PC-3 (cell line): ENCODE data around the gene DCAF6. TPM values are rescaled to one million over a fixed set of nuclear protein-coding genes. Genes with fewer than 3 reads are reported as not detected.

ENCODE experiments used
- ATAC-seq: fragments of 200-7000 bp; cut with Tn5 transposase; 2 replicates; pipeline ENCODE4 v1.9.1; 2020; ENCODE audit warnings: mild to moderate bottlenecking, moderate library complexity
- BruUV-seq: library from RNA; stranded (reverse); fragments of 400-500 nt; replicated peaks from 2 replicates; lab custom pipeline; 2021; lab: Mats Ljungman, UMichigan
- CTCF ChIA-PET: fragments of 300-600 bp; sonication (Branson Sonifier 250); formaldehyde crosslinking; loops from one replicate; lab custom pipeline; 2022; ENCODE audit warnings: antibody characterized with exemption; lab: Charles Lee
- POLR2A ChIA-PET: fragments of 300-600 bp; sonication (Branson Sonifier 250); formaldehyde crosslinking; loops from one replicate; lab custom pipeline; 2022; ENCODE audit warnings: antibody characterized with exemption; ENCODE audit not compliant: unreplicated experiment; lab: Charles Lee
- DNase-seq: peaks from one replicate; pipeline ENCODE4 v3.0.0-alpha.2; 2015
- H2AFZ ChIP-seq: fragments of 300-600 bp; sonication (generic); 2 replicates; pipeline ENCODE4 v1.6.0; 2016; ENCODE audit warnings: antibody characterized with exemption, low read length
- H3F3A ChIP-seq: fragments of 300-600 bp; sonication (generic); one replicate; pipeline ENCODE4 v1.6.0; 2017; ENCODE audit warnings: antibody characterized with exemption, low read length, control low read depth, mild to moderate bottlenecking; ENCODE audit not compliant: unreplicated experiment
- H3K27ac ChIP-seq: fragments of 300-600 bp; sonication (generic); 2 replicates; pipeline ENCODE4 v1.5.1; 2016; ENCODE audit warnings: mild to moderate bottlenecking, low read length
- H3K27me3 ChIP-seq: fragments of 300-600 bp; sonication (generic); 2 replicates; pipeline ENCODE4 v1.6.1; 2016; ENCODE audit warnings: low read length, mixed read lengths
- H3K36me3 ChIP-seq: fragments of 300-600 bp; sonication (generic); 2 replicates; pipeline ENCODE4 v1.6.1; 2016; ENCODE audit warnings: low read depth, mixed run types, low read length, mixed read lengths
- H3K4me1 ChIP-seq: fragments of 300-600 bp; sonication (generic); 2 replicates; pipeline ENCODE4 v1.5.1; 2016; ENCODE audit warnings: low read length; ENCODE audit not compliant: insufficient read depth
- H3K4me2 ChIP-seq: fragments of 300-600 bp; sonication (generic); 2 replicates; pipeline ENCODE4 v1.6.0; 2016; ENCODE audit warnings: low read length
- H3K4me3 ChIP-seq: fragments of 300-600 bp; sonication (generic); 2 replicates; pipeline ENCODE4 v1.5.1; 2016; ENCODE audit warnings: mild to moderate bottlenecking, low read length, mixed read lengths
- H3K79me2 ChIP-seq: fragments of 300-600 bp; sonication (generic); 2 replicates; pipeline ENCODE4 v1.6.1; 2017; ENCODE audit warnings: low read length, mixed read lengths
- H3K9ac ChIP-seq: fragments of 300-600 bp; sonication (generic); 2 replicates; pipeline ENCODE4 v1.6.0; 2016; ENCODE audit warnings: mild to moderate bottlenecking, low read length
- H3K9me2 ChIP-seq: fragments of 300-600 bp; sonication (generic); replicated peaks from 2 replicates; pipeline ENCODE4 v1.6.1; 2016; ENCODE audit warnings: mixed run types, low read length, mixed read lengths
- H3K9me3 ChIP-seq: fragments of 300-600 bp; sonication (generic); 2 replicates; pipeline ENCODE4 v1.6.1; 2016; ENCODE audit warnings: low read length, mixed read lengths
- H4K20me1 ChIP-seq: fragments of 300-600 bp; sonication (generic); 2 replicates; pipeline ENCODE4 v1.6.1; 2016; ENCODE audit warnings: low read length, mixed read lengths
- EZH2 ChIP-seq: fragments of 300-600 bp; sonication (generic); IDR thresholded peaks from one replicate; pipeline ENCODE4 v1.6.1; 2017; ENCODE audit warnings: antibody characterized with exemption, mild to moderate bottlenecking, low read length; ENCODE audit not compliant: unreplicated experiment
- EZH2phosphoT487 ChIP-seq: fragments of 300-600 bp; sonication (generic); IDR thresholded peaks from 2 replicates; pipeline ENCODE4 v1.6.1; 2018; ENCODE audit warnings: mild to moderate bottlenecking, antibody characterized with exemption, low read length, borderline replicate concordance
- intact Hi-C: fragments of 100-400 bp; cut with micrococcal nuclease; formaldehyde crosslinking; loops from 2 replicates; pipeline ENCODE4 v1.9.0; 2023
- microRNA-seq: library from miRNA; unstranded; fragments of <30 nt; microRNA quantifications from one replicate; pipeline ENCODE4 v1.1.0, GENCODE V29; 2020; ENCODE audit not compliant: unreplicated experiment
- total RNA-seq: library from RNA; depleted of rRNA; stranded (reverse); fragments of >200 nt; gene quantifications from 2 replicates; pipeline ENCODE4 v1.2.3, GENCODE V29; 2014; rRNA removed
- TF ChIP-seq, protein P1 (sequence below): fragments of 300-600 bp; sonication (generic); conservative IDR thresholded peaks from 2 replicates; pipeline ENCODE4 v1.5.1; 2017; ENCODE audit warnings: antibody characterized with exemption, low read depth, mild to moderate bottlenecking, low read length

DCAF6 gene
- total RNA-seq, 1 experiment from 2014 or later: 29.1 TPM

DNA sequence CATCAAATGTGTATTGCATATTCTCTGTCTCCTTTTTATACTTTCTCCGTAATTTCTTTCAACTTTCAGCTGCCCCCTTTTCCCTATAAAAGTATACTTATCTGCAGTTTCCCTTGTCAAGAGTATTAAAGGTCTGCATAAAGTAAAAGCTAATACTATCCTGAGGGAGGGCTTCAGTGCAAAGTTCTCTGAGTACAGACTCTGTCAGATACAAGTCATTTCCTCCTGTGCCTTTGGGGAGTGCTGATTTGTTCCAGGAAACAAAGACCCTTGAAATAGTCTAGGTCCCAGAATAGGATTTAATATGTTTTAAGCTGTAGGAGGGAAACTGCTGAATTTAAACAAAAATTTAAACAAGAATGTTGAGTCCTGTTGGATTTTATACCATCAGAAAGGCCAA is 188.6 kb downstream of the DCAF6 start:
- Histone ChIP-seq H2AFZ (no peak overlapping the region), H3K9me3 (no peaks in the 10 kb centered on the region), H3K9me2 (no peaks in the 10 kb centered on the region), H3K27me3 (no peaks in the 10 kb centered on the region), H3F3A (no peaks in the 10 kb centered on the region), H3K4me2 (no peak overlapping the region), H4K20me1 (no peaks in the 10 kb centered on the region), H3K4me3 (no peak overlapping the region), H3K9ac (no peak overlapping the region), H3K36me3 (no peaks in the 10 kb centered on the region; the same call in 1 of the 2 replicates), H3K79me2 (no peaks in the 10 kb centered on the region), H3K4me1 (no peaks in the 10 kb centered on the region), H3K27ac (no peak overlapping the region)
- no peak for TF ChIP-seq EZH2phosphoT487
- TF ChIP-seq, protein P1, sequence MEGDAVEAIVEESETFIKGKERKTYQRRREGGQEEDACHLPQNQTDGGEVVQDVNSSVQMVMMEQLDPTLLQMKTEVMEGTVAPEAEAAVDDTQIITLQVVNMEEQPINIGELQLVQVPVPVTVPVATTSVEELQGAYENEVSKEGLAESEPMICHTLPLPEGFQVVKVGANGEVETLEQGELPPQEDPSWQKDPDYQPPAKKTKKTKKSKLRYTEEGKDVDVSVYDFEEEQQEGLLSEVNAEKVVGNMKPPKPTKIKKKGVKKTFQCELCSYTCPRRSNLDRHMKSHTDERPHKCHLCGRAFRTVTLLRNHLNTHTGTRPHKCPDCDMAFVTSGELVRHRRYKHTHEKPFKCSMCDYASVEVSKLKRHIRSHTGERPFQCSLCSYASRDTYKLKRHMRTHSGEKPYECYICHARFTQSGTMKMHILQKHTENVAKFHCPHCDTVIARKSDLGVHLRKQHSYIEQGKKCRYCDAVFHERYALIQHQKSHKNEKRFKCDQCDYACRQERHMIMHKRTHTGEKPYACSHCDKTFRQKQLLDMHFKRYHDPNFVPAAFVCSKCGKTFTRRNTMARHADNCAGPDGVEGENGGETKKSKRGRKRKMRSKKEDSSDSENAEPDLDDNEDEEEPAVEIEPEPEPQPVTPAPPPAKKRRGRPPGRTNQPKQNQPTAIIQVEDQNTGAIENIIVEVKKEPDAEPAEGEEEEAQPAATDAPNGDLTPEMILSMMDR: no peak
- TF ChIP-seq EZH2: no peak
- no peak for ATAC-seq
- DNase-seq: no peak
- ChIA-PET POLR2A (no interaction called here), CTCF (no interaction called here)
- BruUV-seq: no TSS peak
- intact Hi-C loops: no loop called here

Small RNAs within 50 kb of the gene (microRNA-seq; reads per million reads assigned to microRNA genes)
- gene MIR1255B2: not detected

Other genes with a start within 250 kb of the DCAF6 start
- gene MPZL1, start 214.7 kb upstream of the DCAF6 start, total RNA-seq: 86.5 and 95.1 TPM in 2 replicates
- gene ADCY10, start 22.5 kb upstream of the DCAF6 start, total RNA-seq: not detected in 2 replicates
- 56.2 and 60.8 TPM in 2 replicates for gene MPC2, start 389 bp downstream of the DCAF6 start, total RNA-seq
- gene GPR161, start 200.2 kb downstream of the DCAF6 start, total RNA-seq: 10.3 and 11.8 TPM in 2 replicates
- 41.6 and 50.1 TPM in 2 replicates for gene TIPRL, start 242.3 kb downstream of the DCAF6 start, total RNA-seq